A172 (cell line): Measurements from ENCODE around the gene YARS2. TPM values are rescaled to one million over a fixed set of nuclear protein-coding genes. Genes with fewer than 3 reads are reported as not detected.

Experiments used
- total RNA-seq: library from RNA; depleted of rRNA; stranded (reverse); fragments of >200 nt; shearing (Covaris generic); gene quantifications from 2 replicates; pipeline ENCODE4 v1.2.3, GENCODE V29; 2014; rRNA removed

Gene YARS2
- total RNA-seq, 1 experiment from 2014 or later, result 56.6 TPM

Other genes with a start within 250 kb of the YARS2 start
- gene DNM1L, start 76.6 kb downstream of the YARS2 start, total RNA-seq, result 66.1 and 75.1 TPM in 2 replicates
- 57.3 and 70.7 TPM in 2 replicates for gene PKP2, start 140.9 kb upstream of the YARS2 start, total RNA-seq